HepG2 (cell line): ENCODE results near the gene MYL12B.

ENCODE experiments used
- CTCF ChIP-seq: sonication (generic); formaldehyde crosslinking; IDR thresholded peaks from 2 replicates; pipeline ENCODE4 v1.5.0; 2020; ENCODE audit warnings: mild to moderate bottlenecking, missing genetic modification reagents, moderate library complexity
- EZH2 ChIP-seq: conservative IDR thresholded peaks from 2 replicates; pipeline ENCODE4 v1.6.1; 2012; ENCODE audit warnings: mild to moderate bottlenecking, low read depth, low read length, moderate library complexity
- FOSL1 ChIP-seq: sonication (generic); formaldehyde crosslinking; IDR thresholded peaks from 2 replicates; pipeline ENCODE4 v1.9.0; 2021; ENCODE audit warnings: missing genetic modification reagents, borderline replicate concordance
- FOXK1 ChIP-seq: sonication (generic); formaldehyde crosslinking; IDR thresholded peaks from 2 replicates; pipeline ENCODE4 v1.4.0; 2020; ENCODE audit warnings: low read depth, missing genetic modification reagents, borderline replicate concordance
- JUNB ChIP-seq: sonication (generic); formaldehyde crosslinking; IDR thresholded peaks from 2 replicates; pipeline ENCODE4 v1.8.0; 2022; ENCODE audit warnings: missing genetic modification reagents, mild to moderate bottlenecking, borderline replicate concordance
- MXI1 ChIP-seq: IDR thresholded peaks from 3 replicates; pipeline ENCODE4 v1.6.1; 2012; ENCODE audit warnings: low read depth, low read length, inconsistent platforms, borderline replicate concordance
- POLR2A ChIP-seq, 2 experiments: IDR thresholded peaks; 2 replicates each; pipeline ENCODE4 v1.6.1; 2011; ENCODE audit warnings: low read depth in 2 of 2, low read length in 2 of 2, mild to moderate bottlenecking in 1 of 2, moderate library complexity in 1 of 2; ENCODE audit not compliant: insufficient read depth in 1 of 2
- SNAPC4 ChIP-seq: sonication (generic); formaldehyde crosslinking; IDR thresholded peaks from 2 replicates; pipeline ENCODE4 v1.4.0; 2020; ENCODE audit warnings: mild to moderate bottlenecking, missing genetic modification reagents
- TGIF2 ChIP-seq: IDR thresholded peaks from 2 replicates; pipeline ENCODE4 v1.6.1; 2016; ENCODE audit warnings: control low read depth, missing compliant biosample characterization
- UBTF ChIP-seq: sonication (generic); formaldehyde crosslinking; IDR thresholded peaks from 2 replicates; pipeline ENCODE4 v1.4.0; 2020; ENCODE audit warnings: mild to moderate bottlenecking, missing genetic modification reagents
- ZBTB2 ChIP-seq: sonication (generic); formaldehyde crosslinking; IDR thresholded peaks from 2 replicates; pipeline ENCODE4 v1.8.0; 2022; ENCODE audit warnings: low read depth, missing genetic modification reagents
- ZNF276 ChIP-seq: sonication (generic); formaldehyde crosslinking; IDR thresholded peaks from 2 replicates; pipeline ENCODE4 v1.4.0; 2020; ENCODE audit warnings: mild to moderate bottlenecking, low read depth, missing genetic modification reagents
- ZNF280B ChIP-seq: sonication (generic); formaldehyde crosslinking; IDR thresholded peaks from 2 replicates; pipeline ENCODE4 v1.5.0; 2020; ENCODE audit warnings: missing genetic modification reagents, mild to moderate bottlenecking, borderline replicate concordance
- ZNF382 ChIP-seq: sonication (generic); formaldehyde crosslinking; IDR thresholded peaks from 2 replicates; pipeline ENCODE4 v1.5.0; 2020; ENCODE audit warnings: missing genetic modification reagents, mild to moderate bottlenecking, borderline replicate concordance

GRCh38 chr18:3297025-3297984, 35.4 kb downstream of the MYL12B start:
- TF ChIP-seq MXI1, result 0 out of 3 replicates have a peak, but pooled peaks have one; percentile 45
- TF ChIP-seq JUNB (CRISPR knock-in tag), result 0 out of 2 replicates have a peak, but pooled peaks have one; percentile 49
- peak; percentile 97 for TF ChIP-seq CTCF
- no peak for TF ChIP-seq ZNF382 (CRISPR knock-in tag)
- TF ChIP-seq EZH2, result no peak
- TF ChIP-seq ZNF280B (CRISPR knock-in tag), result peak; percentile 79
- no peak for TF ChIP-seq ZNF276 (CRISPR knock-in tag)
- TF ChIP-seq UBTF (CRISPR knock-in tag), result peak; percentile 54; the same call in 1 of the 2 replicates
- TF ChIP-seq FOXK1 (CRISPR knock-in tag), result peak; percentile 71; the same call in 1 of the 2 replicates
- no peak for TF ChIP-seq SNAPC4 (CRISPR knock-in tag)
- peak; percentile 26; the same call in 1 of the 2 replicates for TF ChIP-seq TGIF2
- no peak for TF ChIP-seq ZBTB2
- TF ChIP-seq FOSL1 (CRISPR knock-in tag), result peak; percentile 58; the same call in 1 of the 2 replicates
- peak; percentile 76 to 89 for TF ChIP-seq POLR2A (IDR thresholded peaks at IDR 0.05; ENCODE audit: insufficient read depth in 1 of 2, low read depth in 2 of 2, low read length in 2 of 2)
